NCI-H2081 treated with DMSO at 0.1 percent for 48 hours (cell line): Measurements from ENCODE around the gene SPATA24.
"Not testable (repeated sequence)": the region's sequence is repeated elsewhere in the genome, so short reads cannot be mapped to it uniquely, and the experiment has no call there.

ENCODE experiments used
- DNase-seq: peaks from one replicate; lab custom pipeline; 2025; lab: John Stamatoyannopoulos, UW

SPATA24 gene

DNA sequence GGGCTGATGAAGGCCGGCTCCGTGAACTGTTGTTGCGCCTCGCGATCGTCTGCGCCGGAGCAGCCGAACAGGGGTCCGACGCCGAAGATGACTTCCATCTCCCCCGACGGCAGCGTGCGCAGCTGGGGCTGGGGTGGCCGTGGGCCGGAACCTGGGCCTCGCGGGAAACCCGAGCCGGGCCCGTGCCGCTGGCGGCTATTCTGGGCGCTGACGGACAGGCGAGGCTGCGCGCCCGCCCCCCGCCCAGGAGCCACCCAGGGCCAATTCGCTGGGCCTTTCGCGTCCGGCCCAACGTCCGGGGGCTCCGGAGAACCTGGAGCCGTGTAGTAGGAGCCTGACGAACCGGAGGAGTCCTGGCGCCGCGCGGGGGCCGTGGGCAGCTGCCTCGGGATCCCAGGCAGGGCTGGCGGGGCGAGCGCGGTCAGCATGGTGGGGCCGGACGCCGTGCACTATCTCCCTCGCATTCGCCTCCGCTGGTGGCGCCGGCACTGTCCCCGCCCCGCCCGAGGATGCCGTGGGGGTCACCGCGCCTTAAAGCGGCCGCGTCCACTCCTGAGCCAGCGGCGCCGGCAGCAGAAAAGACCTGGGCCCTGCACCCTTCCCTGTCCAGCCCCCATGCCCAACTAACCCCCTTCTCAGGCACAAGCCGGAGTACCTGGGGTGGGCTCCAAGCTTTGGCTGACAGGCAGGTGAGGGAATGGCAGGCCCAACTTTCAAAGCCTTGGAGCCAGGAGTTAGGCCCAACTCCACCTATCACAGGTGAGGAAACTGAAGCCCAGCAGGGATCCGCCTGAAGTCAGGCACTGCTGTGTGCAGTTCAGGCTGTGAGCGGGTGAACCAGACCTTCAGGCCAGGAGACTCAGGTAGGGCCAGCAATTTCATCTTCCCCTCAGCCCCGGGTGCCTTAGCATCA lies 9.0 kb downstream of the SPATA24 start, which contains the start of gene PROB1:
PROB1 (minus strand) TSS at position 451 of the 913 bp plus-strand sequence; CDS start at position 428, 23 bp downstream.
- DNase-seq = no peak

- DNase-seq = no peak
These were observed 9.7 kb downstream of the SPATA24 start for GRCh38 chr5:139394123-139394653.

DNA sequence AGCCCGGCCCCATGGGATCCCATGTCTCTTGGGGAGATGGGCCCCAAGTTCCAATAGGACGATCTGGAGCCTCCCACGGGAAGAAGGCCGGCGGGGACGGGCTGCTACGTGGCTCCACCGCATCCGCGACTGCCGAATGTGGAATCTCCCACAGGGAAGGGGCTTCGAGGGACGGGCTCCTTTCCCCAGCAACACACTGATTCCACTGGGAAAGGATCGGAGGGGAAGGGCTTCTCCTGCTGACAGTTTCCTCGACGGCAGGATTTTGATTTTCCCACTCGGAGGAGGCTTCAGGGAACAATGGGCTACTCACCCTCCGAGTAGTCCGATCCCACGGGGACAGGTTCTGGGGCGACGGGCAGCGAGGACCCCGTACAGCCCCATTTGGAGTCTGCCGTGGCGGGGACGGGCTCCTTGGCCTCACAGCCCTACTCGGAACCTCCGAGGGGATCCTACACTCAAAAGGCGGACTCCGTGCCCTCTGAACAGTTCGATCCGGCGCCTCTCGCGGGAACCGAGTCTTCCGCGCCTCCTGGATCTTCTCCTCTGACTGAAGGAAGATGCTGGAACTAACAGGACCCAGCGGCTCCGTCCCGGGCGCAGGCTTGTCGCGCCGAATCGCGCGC lies 10.3 kb downstream of the SPATA24 start:
- DNase-seq = no peak

- DNase-seq = no peak
These were observed 11.0 kb downstream of the SPATA24 start for GRCh38 chr5:139392678-139393496.

DNA sequence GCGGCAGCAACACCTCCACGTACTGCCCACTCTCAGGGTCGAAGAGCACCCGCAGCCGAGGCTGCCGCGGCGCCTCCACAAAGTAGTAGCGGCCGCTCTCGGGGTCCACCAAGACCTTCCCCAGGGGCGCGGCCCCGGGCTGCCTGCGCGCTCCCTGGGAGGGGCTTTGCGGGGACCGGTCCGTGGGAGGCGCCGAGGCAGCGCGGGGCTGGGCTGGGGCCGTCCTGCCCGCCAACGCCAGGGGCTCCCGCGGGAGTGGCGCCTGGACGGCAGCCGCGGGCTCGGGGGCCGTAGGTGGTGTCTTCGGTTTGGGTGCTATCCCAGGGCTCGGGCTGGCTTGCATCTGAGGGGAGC lies 11.6 kb downstream of the SPATA24 start:
- no peak for DNase-seq

GRCh38 chr5:139391570-139392323 lies 12.1 kb downstream of the SPATA24 start:
- DNase-seq = no peak

GRCh38 chr5:139390639-139391569 lies 13.0 kb downstream of the SPATA24 start:
- no peak for DNase-seq

DNA sequence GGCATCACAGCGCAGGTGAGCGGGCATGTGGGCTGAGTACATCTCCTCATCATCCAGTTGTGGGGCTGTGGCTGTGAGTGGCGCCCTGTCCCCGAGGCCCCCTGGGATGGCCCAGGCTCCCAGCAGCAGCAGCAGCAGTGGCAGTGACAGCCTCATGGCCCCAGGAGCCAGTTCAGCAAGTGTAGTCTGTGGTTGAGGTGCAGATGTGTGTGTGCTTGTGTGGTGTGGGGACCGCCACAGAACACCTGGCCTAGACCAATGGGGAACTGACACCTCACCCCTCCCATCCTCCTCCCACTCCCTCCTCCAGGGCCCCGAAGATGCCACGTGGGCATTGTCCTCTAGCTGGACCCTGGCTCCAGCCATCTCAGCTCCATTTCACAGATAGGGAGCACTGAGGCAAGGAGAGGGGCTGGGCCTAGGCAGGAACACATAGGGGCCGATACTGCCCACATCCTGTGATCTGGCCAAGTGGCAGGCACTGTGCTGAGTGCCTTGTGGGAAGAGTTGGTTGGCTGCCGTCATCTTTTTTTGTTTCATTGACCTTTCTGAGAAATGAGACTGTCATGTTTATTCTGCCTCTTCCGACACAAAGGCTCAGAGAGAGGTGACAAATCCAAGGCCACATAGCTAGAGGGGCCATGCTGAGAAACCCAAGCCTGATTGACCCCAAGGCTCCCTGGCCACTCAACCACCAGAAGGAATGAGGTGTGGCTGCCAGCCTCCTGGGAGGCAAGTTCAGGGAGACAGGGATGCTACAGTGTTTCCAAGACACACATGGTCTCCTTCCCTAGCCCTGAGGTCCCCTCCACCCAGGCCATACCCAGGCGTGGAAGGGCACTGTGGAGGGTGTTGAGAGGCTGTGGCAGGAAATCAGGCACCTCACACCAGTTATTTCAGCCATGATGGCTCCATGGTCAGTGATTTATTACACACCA lies 13.9 kb downstream of the SPATA24 start, which contains the start of gene MZB1:
MZB1 (minus strand) TSS at position 213 of the 938 bp plus-strand sequence; CDS start at position 156, 57 bp downstream.
- no peak for DNase-seq

- DNase-seq = no peak
These were observed 15.6 kb downstream of the SPATA24 start for GRCh38 chr5:139388198-139388821.

- DNase-seq = no peak
These were observed 16.2 kb downstream of the SPATA24 start for GRCh38 chr5:139387611-139388197.

DNA sequence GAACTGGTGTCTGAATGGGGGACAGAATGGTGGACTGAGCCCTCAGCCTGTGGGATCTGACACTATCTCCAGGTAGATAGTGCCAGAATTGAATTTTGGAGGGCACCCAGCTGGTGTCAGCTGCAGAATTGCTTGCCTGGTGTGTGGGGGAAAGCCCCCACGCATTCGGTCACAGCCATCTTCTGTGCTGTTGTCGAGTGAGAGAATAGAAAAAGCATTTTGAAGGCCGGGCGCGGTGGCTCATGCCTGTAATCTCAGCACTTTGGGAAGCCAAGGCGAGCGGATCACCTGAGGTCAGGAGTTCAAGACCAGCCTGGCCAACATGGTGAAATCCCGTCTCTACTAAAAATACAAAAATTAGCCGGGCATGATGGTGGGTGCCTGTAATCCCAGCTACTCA lies 16.9 kb downstream of the SPATA24 start:
- not testable (repeated sequence) for DNase-seq

DNA sequence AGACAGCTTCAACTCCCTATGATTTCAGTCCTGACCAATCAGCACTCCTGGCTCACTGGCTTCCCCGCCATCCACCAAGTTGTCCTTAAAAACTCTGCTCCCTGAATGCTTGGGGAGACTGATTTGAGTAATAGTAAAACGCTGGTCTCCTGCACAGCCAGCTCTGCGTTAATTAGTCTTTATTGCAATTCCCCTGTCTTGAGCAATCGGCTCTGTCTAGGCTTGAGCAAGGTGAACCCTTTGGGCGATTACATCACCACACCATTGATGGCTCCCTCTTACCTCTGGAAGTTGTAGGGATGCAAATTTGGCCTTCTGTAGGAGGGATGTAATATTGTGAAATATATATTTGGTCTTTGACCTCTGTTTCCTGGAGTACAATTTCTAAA lies 17.8 kb downstream of the SPATA24 start:
- no peak for DNase-seq

DNA sequence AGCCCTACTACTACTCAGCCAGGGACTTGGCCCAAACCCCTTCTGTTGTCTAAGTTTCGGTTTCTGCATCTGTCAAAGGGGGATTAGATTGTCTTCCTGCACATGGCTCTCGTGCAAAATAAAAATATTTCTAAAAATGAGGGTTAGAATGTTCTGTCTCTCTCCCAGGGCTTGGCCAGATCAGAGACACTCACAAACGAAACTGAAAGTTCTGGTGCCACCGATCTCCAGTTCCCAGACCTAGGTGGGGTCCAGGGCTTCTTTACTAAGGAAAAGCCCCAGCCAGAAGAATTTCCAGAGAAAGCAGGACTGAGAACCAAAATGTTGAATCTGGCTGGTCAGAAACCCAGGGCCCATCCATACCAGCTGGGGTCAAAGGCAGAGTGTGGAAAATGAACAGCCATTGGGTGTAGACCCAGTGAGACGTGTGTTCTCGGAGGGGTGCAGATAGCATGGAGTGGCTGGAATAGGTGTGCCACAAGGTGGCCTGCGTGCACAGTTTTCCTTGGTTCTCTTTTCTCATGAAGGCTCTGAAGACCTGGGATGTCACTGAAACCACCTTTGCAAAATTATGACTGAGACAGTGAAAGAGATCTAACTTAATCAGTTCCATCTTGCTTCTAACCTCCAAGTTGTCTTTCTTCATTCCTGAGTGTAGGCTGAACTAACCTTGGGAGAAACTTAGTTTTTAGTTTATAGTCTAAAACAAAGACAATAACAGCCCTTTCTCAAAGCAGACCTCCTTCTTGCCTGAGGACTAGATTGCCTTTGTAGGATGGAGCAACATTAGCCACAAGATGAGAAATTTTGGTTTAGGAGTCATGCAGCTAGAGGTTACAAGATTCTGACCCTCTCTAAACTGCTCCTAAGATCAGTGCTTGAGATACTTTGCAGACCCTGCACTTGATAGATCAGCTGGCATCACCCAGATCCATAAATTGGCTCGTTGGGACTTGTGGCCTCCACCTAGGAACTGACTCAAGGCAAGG lies 18.5 kb downstream of the SPATA24 start:
- no peak for DNase-seq

- DNase-seq = no peak
These were observed 19.3 kb downstream of the SPATA24 start for GRCh38 chr5:139384591-139385051.

DNA sequence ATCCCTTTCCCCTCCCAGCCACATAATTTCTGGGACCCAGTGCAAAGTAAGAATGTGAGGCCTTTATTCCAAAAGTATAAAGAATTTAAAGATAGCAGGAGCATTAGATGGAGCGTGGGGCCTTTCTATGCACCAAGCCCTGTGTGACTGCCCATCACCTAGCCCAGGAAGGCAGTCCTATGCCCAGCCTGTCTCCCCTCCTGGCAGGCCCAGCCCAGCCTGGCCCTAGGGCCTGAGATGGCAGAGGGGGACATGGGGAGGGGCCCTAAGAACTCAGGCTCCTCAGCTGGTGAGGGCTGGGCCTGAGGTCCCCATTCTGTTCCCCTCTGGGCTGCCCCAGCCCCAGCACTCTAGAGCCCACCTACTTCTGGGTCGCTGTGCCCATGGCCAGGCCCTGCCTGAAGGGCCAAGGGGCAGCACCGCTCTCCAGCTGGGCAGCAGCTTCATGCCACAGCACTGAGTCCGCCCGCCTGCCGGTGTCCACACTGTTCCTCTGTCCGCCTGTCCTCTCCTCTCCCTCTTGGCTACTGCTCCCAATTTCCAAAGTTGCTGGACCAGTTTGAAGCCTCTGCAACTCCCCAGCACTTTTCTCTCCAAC lies 19.8 kb downstream of the SPATA24 start:
- no peak for DNase-seq

- DNase-seq = no peak
These were observed 20.5 kb downstream of the SPATA24 start, which contains the start of gene SLC23A1 for GRCh38 chr5:139383275-139383992. Gene SLC23A1, minus strand, starts transcription at chr5:139383297. Its CDS starts 44 bp downstream, at chr5:139383253.
